Left lung (tissue), 10 donors: ENCODE measurements around the gene MACROD2. TPM values are rescaled to one million over a fixed set of nuclear protein-coding genes. Genes with fewer than 3 reads are reported as not detected.
A peak's percentile ranks its signal among the peaks of the same experiment; 100 is the strongest.

Source experiments
- ATAC-seq: fragments of 200-7000 bp; cut with Tn5 transposase; one replicate; pipeline ENCODE4 v1.9.1; 2020; ENCODE audit warnings: moderate library complexity
- DNase-seq, 4 donors: peaks; one replicate each; pipeline ENCODE4 v3.0.0-alpha.2; 2013 to 2020
- H3K27ac ChIP-seq, 2 donors: fragments of 200-600 bp; sonication (generic) in 1 of 2; one replicate each; pipeline versions ENCODE4 v1.5.0 to v1.8.0; 2020 to 2021
- H3K27me3 ChIP-seq, 2 donors: fragments of 200-600 bp; sonication (generic) in 1 of 2; one replicate each; pipeline versions ENCODE4 v1.5.0 to v1.8.0; 2020 to 2021
- H3K36me3 ChIP-seq, 2 donors: fragments of 200-600 bp; sonication (generic) in 1 of 2; one replicate each; pipeline versions ENCODE4 v1.5.0 to v1.8.0; 2020 to 2021
- H3K4me1 ChIP-seq, 2 donors: fragments of 200-600 bp; one replicate each; pipeline ENCODE4 v1.8.0; 2021
- H3K4me3 ChIP-seq, 2 donors: fragments of 200-600 bp; sonication (generic) in 1 of 2; one replicate each; pipeline versions ENCODE4 v1.5.0 to v1.8.0; 2020 to 2021; ENCODE audit warnings: mild to moderate bottlenecking in 1 of 2
- H3K9me3 ChIP-seq, 2 donors: fragments of 200-600 bp; sonication (generic) in 1 of 2; one replicate each; pipeline versions ENCODE4 v1.5.0 to v1.8.0; 2020 to 2021
- CTCF ChIP-seq, 2 donors: fragments of 200-600 bp; sonication (generic) in 1 of 2; IDR thresholded peaks; one replicate each; pipeline versions ENCODE4 v1.5.0 to v1.8.0; 2021; ENCODE audit warnings: antibody characterized with exemption in 2 of 2
- intact Hi-C, 2 donors: fragments of 100-400 bp; cut with DNase I; formaldehyde crosslinking; loops; one replicate each; pipeline versions ENCODE4 v1.11.2 to v1.14.2; 2022
- polyA plus RNA-seq, 6 donors: library from polyadenylated mRNA; unstranded; fragments of 120-200 nt; gene quantifications; one replicate each; pipeline ENCODE4 v1.2.1, GENCODE V29; 2013; ENCODE audit not compliant: insufficient read length in 6 of 6
- total RNA-seq, 2 donors: library from RNA; stranded (reverse); fragmentation: NEBNext Ultra II Directional; extraction: Animal tissue kit (Norgen Biotek cat#: 25700); gene quantifications; one replicate each; pipeline ENCODE4 v1.2.1, GENCODE V29; 2021
- donor health status: DM: no; HTN: yes; CAD: no.
- donor health status: DM: no; HTN: no; CAD: no.

The MACROD2 gene
- total and polyA plus RNA-seq, 8 donors = 6.1 to 23.6 (median 8.9) TPM

DNA sequence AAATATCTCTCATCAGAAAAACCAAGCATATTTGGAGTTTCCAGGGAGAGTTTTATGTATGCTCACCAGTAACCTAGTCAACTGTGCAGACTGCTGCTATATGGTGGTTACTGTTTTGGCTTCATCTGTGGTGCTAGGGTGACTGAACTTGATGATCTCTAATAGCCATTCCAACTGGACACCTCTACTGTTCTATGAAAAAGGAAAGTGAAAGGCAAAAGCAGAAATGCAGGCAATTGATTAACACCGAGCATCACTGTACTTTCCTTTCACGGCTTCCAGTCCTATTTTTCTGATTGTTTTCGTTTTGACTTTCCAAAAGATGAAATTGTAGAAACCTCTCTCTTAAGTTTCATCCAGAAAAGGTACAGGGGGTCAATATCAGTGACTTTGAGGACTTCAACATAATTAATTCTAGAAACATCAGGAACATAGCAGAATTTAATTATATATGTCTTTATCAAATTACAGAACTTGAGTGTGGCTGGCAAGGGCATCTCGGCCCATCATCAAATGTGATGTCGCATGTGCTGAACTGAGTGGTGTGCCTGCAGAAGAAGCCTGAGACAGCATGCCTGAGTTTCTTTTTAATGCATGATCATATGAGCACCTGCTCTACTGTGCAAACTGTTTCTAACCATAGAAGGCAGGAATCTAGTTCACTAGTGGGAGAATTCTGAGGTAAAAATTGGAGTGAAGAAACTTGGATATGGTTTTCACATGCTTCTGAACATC lies 806.4 kb downstream of the MACROD2 start:
- intact Hi-C loops = no loop called here
- Histone ChIP-seq H3K36me3 (no peaks in the 10 kb centered on the region), H3K9me3 (peaks cover 0 to 14% of the 10 kb centered on the region in 2 donors), H3K27me3 (no peaks in the 10 kb centered on the region), H3K4me1 (no peaks in the 10 kb centered on the region), H3K4me3 (no peak overlapping the region), H3K27ac (no peak overlapping the region)
- DNase-seq (no peak), ATAC-seq (no peak)
- no peak for TF ChIP-seq CTCF (IDR thresholded peaks at IDR 0.05)

DNA sequence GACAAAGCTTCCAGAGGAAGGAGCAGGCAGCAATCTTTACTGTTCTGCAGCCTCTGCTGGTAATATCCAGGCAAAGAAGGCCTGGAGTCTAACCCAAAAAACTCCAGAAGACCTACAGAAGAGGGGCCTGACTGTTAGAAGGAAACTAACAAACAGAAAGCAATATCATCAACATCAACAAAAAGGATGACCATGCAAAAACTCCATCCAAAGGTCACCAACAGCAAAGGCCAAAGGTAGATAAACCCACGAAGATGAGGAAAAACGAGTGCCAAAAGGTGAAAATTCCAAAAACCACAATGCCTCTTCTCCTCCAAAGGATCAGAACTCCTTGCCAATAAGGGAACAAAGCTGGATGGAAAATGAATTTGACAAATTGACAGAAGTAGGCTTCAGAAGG lies 811.9 kb downstream of the MACROD2 start:
- no peak for ATAC-seq
- no peaks in the 10 kb centered on the region for H3K27me3 ChIP-seq
- no peak for TF ChIP-seq CTCF (IDR thresholded peaks at IDR 0.05)
- H3K9me3 ChIP-seq = peaks cover 0 to 50% of the 10 kb centered on the region in 2 donors
- H3K4me1 ChIP-seq = no peaks in the 10 kb centered on the region
- no peak overlapping the region for H3K27ac ChIP-seq
- intact Hi-C loops = no loop called here
- no peak for DNase-seq
- no peak overlapping the region for H3K4me3 ChIP-seq
- no peaks in the 10 kb centered on the region for H3K36me3 ChIP-seq

DNA sequence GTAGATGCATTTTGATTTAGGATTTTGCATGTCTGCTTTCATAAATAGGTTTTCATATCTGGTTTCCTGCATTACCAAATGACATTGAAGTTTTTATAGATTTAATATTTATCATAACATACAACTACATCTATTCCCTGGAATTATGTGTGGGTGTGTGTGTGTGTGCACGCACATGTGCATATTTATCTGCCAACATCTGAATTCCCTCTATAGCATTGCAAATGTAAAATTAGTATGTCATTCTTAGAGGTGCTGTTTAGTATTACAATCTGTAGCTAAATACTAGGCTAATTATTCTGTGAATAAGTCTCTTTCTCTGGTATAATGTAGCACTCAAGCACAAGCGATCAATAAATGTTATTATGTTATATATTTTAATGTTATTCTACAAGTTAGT lies 820.0 kb downstream of the MACROD2 start:
- ATAC-seq (no peak), DNase-seq (no peak)
- Histone ChIP-seq H3K27me3 (no peaks in the 10 kb centered on the region), H3K4me3 (no peak overlapping the region), H3K36me3 (no peaks in the 10 kb centered on the region), H3K9me3 (peaks cover 0 to 25% of the 10 kb centered on the region in 2 donors), H3K4me1 (no peaks in the 10 kb centered on the region), H3K27ac (no peak overlapping the region)
- intact Hi-C loops = no loop called here
- TF ChIP-seq CTCF (IDR thresholded peaks at IDR 0.05) = no peak

DNA sequence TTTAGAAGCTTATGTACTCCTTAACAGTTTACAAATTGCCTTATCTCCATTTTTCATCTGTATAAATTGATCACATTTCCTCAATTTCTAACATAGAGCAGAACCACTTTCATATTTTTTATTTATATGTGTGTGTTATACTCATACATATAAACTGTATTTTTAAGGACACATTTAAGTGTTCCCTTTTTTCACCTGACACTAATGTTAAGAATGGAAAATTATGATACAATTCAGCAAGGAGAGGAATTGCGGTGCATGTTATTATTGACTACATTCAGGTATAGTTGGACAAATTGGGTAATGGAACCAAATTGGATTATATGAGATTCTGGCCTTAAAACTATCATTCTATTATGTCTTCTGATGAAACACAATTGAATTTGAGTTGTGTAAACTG lies 821.2 kb downstream of the MACROD2 start:
- no peak for ATAC-seq
- Histone ChIP-seq H3K27me3 (no peaks in the 10 kb centered on the region), H3K4me3 (no peak overlapping the region), H3K27ac (no peak overlapping the region), H3K36me3 (no peaks in the 10 kb centered on the region), H3K9me3 (peaks cover 0 to 15% of the 10 kb centered on the region in 2 donors), H3K4me1 (no peaks in the 10 kb centered on the region)
- DNase-seq = no peak
- no peak for TF ChIP-seq CTCF (IDR thresholded peaks at IDR 0.05)
- intact Hi-C loops = no loop called here

GRCh38 chr20:14817101-14817500 lies 821.8 kb downstream of the MACROD2 start:
- Histone ChIP-seq H3K9me3 (peaks cover 0 to 10% of the 10 kb centered on the region in 2 donors), H3K4me1 (no peaks in the 10 kb centered on the region), H3K27me3 (no peaks in the 10 kb centered on the region), H3K27ac (no peak overlapping the region), H3K36me3 (no peaks in the 10 kb centered on the region), H3K4me3 (no peak overlapping the region)
- no peak for TF ChIP-seq CTCF (IDR thresholded peaks at IDR 0.05)
- intact Hi-C loops = no loop called here
- ATAC-seq = no peak
- peak in 1 of 4 donors; percentile 7 for DNase-seq
